RKO (cell line): ENCODE data around the gene WDR26.
"Not testable (repeated sequence)": the region's sequence is repeated elsewhere in the genome, so short reads cannot be mapped to it uniquely, and the experiment has no call there.

Experiments
- DNase-seq: peaks from one replicate; pipeline ENCODE4 v3.0.0-alpha.2; 2016; ENCODE audit warnings: low spot score

Gene WDR26

DNA sequence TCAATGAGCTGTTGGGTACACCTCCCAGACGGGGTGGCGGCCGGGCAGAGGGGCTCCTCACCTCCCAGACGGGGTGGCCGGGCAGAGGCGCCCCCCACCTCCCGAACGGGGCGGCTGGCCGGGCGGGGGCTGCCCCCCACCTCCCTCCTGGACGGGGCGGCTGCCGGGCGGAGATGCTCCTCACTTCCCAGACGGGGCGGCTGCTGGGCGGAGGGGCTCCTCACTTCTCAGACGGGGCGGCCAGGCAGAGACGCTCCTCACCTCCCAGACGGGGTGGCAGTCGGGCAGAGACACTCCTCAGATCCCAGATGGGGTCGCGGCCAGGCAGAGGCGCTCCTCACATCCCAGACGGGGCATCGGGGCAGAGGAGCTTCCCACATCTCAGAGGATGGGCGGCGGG is 84.9 kb downstream of the WDR26 start:
- not testable (repeated sequence) for DNase-seq

GRCh38 chr1:224348137-224348536 is 86.5 kb downstream of the WDR26 start:
- DNase-seq = no peak

DNA sequence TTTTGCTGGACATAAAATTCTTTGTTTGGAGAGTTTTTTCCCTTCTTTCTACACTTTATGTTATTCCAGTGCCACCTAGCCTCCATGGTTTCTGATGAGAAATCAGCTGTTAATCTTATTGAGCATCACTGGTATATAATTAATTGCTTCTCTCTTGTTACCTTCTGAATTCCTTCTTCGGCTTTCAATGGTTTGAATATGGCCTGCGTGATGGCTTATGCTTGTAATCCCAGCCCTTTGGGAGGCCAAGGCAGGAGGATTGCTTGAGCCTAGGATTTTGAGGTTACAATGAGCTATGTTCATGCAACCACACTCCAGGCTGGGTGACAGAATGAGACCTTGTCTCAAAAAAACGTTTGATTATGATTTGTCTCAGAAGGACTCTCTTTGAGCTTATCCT is 90.9 kb downstream of the WDR26 start:
- no peak for DNase-seq

DNA sequence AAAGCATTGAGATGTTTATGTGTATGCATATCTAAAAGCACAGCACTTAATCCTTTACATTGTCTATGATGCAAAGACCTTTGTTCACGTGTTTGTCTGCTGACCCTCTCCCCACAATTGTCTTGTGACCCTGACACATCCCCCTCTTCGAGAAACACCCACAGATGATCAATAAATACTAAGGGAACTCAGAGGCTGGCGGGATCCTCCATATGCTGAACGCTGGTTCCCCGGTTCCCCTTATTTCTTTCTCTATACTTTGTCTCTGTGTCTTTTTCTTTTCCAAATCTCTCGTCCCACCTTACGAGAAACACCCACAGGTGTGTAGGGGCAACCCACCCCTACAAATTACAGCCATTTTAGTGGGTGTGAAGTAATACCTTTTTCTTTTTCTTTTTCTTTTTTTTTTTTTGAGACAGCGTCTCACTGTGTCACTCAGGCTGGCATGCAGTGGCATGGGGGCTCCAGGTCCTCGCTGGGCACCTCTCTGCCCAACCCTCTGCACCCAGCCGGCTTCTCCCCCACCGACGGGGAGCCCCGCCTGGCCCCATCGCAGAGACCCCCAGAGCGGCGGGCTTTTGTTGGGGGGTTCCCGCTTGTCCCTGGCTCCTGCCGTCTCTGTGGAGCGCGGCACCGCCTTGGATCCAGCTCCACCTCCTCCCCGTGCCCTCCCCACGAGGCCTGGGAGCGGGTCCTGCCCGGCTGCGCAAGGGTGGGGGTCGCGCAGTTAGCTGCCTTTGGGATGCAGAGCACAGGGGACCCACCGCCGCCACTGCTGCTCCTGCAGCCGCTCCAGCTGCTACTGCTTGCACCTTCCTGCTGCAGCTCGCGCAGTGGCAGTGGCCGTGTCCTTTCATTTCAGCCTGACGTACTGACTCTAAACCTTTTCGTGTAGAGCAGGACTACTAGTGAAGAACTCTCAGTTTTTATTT is 93.9 kb downstream of the WDR26 start:
- DNase-seq = not testable (repeated sequence)

DNA sequence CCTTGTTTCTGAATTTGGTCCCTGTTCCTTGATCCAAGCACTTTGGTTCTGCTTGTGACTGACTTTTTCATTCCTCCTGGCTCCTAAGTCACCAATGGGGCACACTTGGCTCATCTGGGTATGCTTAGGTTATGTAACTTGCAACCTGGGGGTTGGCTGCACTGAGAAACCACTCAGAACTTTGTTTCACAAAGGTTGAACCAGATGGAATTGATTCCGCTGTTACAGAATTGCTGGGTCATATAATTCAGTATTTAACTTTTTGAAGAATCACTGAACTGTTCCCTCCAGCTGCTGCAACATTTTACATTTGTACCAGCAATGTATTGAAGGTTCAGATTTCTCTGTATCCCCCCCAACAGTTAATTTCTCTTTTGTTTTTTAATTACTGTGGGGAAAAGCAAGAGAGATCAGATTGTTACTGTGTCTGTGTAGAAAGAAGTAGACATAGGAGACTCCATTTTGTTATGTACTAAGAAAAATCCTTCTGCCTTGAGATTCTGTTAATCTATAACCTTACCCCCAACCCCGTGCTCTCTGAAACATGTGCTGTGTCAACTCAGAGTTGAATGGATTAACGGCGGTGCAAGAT is 95.1 kb downstream of the WDR26 start:
- DNase-seq = no peak

- DNase-seq = peak; percentile 32
Measured at GRCh38 chr1:224338150-224338838, 96.3 kb downstream of the WDR26 start.
